Neural progenitor cell (in vitro differentiated cells): Measurements from ENCODE around the gene ITPR1.
A peak's percentile ranks its signal among the peaks of the same experiment; 100 is the strongest.

Experiments used
- CTCF ChIP-seq: fragments of 200-600 bp; sonication (generic); IDR thresholded peaks from 2 replicates; pipeline ENCODE4 v1.5.1; 2017; ENCODE audit warnings: antibody characterized with exemption, mild to moderate bottlenecking
- EZH2 ChIP-seq: fragments of 200-600 bp; sonication (generic); IDR thresholded peaks from 2 replicates; pipeline ENCODE4 v1.6.1; 2017; ENCODE audit warnings: antibody characterized with exemption, mild to moderate bottlenecking, moderate library complexity

GRCh38 chr3:4670352-4670751, 177.2 kb downstream of the ITPR1 start:
- TF ChIP-seq CTCF = peak; percentile 58
- no peak for TF ChIP-seq EZH2
